ENCODE measurements around the gene IQGAP2.
"Not testable (repeated sequence)": the region's sequence is repeated elsewhere in the genome, so short reads cannot be mapped to it uniquely, and the experiment has no call there.

Gene IQGAP2

DNA sequence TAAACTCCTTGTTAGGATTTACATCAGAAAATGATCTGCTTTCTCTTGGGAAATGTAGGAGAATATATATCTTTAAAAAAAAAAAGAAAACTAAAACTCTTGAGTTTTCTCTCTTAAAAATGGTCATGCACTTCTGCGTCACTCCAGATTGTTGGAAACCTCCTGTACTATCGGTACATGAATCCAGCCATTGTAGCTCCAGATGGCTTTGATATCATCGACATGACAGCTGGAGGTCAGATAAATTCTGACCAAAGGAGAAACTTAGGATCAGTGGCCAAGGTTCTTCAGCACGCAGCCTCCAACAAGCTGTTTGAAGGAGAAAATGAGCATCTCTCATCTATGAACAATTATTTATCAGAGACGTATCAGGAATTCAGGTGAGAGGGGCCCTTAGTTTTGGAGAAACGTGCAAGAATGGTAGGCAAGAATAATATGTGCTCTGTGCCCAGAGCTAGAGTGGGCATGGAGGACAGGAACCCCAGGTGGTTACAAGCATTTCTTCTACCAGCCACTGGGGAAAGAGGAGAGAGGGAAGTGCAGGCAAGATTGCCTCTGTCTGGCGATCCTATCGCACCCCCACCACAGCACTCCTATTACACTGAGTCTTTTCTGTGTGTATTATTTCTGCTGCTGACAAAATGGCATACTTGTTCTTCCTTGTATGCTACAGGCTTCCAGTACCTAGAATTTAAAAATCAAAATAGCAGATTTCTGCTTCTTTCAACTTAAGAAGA lies 271.4 kb downstream of the IQGAP2 start:
- DNase-seq, result no peak

DNA sequence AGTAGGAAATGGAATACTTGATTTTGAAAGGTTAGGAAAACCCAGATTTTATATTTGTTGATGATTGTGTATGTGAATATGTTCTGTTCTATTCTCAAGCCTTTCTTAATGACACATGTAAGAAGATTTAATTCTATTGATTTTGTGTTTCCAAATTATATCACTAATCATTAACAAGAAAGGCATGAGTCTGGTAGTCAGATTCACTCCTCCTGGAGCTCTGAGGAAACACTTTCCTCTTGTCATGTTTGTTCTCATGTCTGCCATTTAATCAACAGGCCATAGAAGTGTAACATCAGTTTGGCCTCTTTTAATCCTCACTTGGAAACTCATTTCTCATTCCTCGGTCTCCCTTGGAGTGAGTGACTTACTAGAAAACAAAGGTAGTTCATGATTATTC lies 272.3 kb downstream of the IQGAP2 start:
- DNase-seq, result no peak

DNA sequence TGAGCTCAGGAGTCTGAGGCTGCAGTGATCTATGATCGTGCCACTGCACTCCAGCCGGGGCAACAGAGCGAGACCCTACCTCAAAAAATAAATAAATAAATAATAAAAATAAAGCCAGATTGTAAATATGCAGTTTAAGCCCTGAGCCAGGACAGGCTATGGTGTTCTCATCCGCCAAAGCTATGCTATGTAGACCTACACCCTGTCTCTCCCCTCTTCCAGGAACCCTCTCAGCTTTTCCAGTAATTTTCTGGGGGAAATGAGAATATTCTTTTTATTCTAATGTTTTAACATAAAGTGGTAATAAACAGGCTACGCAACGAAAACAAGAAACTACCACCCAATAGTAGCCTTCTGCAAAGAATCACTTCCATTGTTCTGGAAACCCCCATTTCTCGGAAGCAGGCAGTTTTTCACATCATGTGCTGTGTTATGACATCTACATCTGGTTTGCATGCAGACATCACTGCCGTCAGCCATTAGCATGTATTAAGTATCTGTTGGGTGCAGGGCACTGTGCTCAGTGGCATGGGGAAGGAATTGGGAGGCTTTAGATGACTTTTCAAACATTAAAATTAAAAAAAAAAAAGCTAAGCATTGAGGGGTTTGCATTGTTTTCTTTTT lies 274.9 kb downstream of the IQGAP2 start:
- no peak for DNase-seq

DNA sequence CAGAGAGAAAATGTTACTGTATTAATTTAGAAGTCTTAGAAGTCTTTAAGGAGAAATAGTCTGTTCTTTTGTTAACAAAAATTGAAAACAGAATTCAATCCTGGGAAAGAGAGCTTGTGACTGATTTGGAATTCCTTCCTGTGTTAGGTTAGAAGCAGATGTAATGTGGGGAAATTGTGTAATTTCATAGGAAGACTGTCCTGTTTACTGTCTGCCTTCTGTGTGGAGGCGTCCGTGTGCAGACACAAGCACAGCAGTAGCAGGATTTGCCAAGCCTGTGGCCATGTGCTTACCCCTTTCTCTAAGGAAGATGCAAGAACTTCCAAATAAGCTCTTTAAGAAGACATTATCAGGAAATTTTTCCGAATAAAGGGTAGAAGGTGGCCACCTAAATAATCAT lies 276.1 kb downstream of the IQGAP2 start:
- DNase-seq, result no peak

DNA sequence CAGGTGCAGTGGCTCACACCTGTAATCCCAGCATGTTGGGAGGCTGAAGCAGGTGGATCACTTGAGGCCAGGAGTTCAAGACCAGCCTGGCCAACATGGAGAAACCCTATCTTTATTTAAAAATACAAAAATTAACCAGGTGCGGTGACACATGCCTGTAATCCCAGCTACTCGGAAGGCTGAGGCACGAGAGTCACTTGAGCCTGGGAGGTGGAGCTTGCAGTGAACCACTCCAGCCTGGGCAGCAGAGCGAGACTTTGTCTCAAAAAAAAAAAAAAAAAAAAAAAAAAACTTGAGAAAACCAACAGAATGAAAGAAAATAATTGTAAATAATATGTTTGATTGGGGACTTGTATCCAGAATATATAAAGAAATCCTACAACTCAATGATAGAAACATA lies 277.7 kb downstream of the IQGAP2 start:
- not testable (repeated sequence) for DNase-seq

DNA sequence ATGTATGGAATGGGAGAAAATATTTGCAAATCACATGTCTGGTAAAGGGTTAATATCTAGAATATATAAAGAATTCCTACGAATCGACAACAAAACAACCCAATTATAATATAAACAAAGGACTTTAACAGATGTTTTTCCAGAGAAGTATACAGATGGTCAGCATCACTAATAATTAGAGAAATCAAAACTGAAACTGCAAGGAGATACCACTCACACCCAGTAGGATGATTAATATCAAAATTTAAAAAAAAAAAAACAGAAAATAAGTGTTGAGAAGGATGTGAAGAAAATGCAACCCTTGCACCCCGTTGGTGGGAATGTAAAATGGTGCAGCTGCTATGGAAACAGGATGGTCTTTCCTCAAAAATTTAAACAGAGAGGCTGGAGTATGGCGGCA lies 278.2 kb downstream of the IQGAP2 start:
- DNase-seq, result no peak

DNA sequence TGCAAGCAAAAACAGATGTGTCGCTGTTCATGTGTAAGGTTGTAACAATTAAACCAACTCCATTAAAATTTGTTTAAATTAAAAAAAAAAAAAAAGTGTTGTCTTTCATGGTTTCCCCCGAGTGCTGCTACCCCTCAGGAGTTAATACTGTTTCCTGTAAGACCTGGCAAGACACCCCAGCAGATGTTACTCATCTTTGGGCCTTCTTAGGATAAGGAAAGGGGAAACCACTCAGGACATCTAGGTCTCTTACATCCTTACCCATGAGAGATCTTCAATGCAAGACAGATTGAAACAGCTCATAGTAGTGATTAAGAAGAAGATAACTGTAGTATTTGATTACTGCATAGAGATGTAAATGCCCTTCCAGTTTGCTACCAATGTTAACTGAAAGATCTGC lies 279.3 kb downstream of the IQGAP2 start:
- DNase-seq, result no peak

DNA sequence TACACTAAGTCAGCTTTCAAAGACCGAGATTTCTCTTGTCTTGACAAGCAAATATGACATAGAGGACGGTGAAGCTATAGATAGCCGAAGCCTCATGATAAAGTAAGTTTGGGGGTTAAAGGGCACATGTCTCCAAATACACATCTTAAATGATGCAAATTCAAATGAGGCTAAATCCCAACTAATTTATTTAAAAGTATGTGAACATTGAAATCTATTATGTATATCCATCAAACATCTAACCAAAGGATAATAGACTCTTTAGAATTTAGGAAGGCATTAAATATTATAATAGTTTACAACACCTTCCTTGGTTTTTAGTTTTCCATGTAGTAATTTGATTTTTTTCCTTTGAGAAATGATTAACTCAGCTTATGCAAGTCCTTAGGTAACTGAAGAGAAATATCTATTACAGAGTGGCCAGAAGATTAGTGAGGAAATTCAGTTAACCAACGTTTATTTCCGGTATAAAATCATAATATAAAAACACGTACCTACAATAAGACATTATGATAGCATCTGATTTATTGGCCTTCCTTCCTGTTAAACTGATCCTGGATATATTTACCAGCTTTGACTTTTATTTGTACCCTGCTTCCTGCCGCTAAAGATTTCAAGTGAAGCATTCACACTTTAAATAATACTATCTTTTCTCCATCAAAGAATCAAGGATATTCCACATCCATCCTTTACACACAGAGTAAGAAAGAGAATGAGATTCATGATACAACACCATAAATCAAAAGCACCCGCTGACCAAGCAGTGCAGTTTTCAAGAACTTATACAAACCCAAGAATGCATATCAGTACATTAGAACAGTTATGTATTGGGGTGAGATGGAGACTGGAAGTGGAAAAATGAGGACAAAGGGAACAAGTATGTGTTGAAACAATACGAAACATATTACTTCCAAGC lies 281.0 kb downstream of the IQGAP2 start:
- no peak for DNase-seq

DNA sequence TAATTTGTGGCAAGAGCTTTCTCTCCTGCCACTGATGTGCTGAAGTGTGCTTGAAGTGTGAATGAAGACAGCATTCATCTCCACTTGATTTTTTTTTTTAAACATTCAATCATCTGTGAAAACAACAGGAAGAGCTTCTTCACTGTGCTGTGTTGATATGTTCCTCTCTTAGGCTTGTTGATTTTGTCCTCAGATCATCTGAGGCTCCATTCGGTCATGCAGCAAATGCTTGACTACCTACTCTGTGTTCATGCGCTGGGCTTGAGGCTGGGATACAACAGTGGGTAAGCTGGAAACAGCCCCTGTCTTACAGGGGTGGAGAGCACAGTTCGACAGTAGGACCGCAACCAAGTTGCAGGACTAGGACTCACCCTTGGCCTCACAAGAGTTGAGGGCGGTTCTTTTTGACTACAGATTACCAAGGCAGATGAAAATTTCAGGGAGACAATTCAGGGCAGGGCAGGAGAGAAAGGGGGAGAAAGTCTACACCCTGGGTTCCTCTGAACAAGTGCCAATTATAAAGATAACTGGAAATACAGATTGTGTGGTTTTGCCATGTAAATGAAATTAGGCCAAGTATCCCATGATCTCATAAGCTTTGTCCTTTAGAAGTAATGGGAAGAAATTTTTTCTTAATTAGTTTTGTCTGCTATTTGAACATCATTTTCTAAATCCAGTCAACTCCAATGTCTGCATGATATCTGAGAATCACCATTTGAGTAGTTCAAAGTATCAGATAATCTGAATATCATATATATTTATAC lies 281.9 kb downstream of the IQGAP2 start:
- no peak for DNase-seq

DNA sequence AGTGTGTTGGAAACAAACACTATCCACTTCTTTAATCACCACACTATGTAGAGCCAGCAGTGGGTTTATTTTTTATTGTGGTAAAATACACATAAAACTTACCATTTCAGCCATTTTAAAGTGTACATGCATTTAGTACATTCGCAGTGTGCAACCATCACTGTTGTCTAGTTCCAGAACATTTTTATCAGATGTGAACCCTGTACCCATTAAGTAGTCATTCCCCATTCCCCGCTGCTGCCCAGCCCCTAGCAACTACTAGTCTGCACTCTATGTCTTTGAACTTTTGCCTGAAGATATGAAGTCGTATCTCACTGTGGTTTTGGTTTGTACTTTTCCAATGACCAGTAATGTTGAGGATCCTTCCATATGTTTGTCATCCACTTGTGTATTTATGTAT lies 282.6 kb downstream of the IQGAP2 start:
- no peak for DNase-seq

DNA sequence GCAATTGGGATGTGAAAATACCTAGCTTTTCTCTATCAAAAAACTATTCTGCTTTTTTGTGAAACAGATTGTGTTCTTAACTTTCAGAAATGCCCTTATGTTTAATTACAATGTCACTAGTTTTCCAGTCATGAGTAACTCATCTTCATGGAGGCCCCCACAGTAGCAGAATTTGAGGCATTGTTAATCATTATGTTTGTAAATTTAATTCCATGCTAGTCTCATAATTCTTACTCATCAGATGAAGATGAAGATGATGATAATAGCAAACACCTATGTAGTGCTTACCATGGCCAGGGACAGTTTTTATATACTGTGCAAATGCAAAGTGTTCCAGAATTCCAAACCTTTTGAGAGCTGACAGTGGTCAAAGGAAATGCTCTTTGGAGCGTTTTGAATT lies 285.1 kb downstream of the IQGAP2 start:
- no peak for DNase-seq

DNA sequence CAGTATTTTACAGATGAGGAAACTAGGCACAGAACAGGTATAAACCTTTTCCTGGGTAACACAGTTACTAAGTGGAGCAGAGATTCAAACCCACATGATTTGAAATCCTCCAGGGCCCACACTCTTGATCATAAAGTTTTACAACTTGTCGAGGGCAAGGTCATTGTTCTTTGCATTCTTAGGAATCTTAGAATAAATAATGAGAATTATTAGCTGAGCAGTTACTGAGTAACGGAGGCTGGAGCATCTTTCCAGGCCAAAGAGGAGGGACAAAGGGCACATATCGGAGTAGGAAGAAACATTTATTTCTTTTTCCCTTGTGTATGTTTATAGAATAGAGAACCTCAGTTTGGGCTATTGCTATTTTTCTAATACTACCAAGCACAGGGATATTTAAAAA lies 285.8 kb downstream of the IQGAP2 start:
- no peak for DNase-seq

DNA sequence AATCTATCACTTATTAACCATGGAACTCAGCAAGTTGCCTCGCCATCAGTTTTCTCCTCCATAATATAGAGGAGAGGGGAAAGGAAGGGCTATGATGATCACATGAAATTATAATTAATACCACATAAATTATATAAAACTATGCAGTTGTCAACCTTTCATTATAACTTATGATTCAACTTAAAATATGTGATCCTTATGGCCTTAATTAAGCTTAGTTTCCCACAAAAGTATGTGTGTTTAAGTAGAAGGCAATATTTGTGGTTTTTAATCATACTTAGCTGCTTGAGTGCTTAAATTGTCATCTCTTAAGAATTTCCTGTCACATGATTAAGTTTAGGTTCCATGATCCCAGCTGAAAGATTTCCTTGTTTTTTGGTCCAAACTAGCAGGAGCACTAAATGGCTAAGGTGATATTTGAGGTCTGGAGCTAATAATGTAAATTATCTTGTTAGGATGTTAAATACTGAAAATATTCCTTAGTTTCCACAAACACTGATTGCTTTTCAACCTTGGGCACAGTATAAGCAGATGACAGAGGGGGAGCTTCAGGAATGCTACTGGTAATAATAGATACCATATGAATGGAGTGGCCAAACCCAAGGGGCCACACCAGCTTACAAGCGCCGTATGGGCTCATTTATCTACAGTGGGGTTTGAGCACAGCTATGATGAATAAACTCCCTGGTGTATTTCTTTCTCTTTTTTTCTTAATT lies 286.4 kb downstream of the IQGAP2 start:
- no peak for DNase-seq

DNA sequence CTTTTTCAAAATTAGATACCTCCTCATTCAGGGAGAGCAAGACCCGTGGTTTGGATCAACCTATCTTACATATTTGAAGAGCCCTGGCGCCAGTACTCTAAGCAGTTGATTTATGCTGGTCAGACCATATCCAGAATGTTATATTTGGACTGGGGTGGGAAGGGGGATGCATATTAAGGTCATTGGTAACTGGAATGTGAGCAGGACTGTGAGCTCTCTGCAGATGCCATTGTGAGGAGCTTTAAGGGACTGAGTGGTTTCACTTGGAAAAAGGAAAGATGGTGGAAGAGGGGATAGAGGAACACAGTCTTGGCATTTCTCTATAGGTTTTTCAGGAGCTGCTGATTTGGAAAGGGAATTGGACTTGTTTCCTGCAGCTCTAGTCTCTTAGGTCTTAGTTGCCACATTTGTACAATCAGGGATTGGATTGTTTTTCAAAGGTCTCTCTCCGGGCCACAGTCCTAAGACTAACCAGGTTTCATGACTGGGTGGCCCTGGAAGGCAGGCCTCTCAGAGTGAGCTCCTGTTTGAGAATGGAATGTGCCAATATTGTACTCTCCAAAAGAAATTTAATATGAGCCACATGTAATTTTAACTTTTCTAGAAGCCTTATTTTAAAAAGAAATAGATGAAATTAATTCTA lies 287.1 kb downstream of the IQGAP2 start:
- no peak for DNase-seq

DNA sequence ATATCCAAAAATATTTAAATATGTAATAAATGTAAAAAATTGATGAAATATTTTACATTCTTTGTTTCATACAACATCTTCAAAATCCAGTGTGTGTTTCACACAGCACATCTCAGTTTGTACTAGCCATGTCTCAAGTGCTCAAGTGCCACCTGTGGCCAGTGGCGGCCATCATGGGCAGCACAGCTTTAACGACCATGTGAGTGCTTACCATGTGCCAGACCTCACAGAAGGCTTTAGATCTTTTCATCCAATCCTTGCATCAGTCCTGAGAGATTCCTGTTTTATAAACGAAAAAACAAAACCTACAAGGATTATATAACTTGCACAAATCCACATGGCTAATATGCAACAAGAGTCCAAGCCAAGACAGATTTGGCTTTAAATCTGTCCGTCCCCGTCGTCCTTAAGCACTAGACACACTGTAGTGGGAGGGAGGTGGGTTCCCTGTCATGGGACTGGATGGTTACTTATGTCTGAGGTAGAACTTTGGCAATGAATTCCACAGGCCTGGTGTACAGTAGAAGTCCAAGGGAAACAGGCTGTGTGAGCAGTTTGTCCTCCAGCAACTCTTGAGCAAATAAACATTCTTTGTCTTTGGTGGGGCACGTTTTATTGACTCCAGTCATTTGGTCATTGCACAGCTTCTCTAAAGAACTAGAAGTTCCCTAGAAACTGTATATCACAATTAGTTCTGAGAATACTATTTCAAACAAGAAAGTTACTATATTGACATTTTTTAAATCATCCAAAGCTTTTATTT lies 287.8 kb downstream of the IQGAP2 start:
- DNase-seq, result no peak

DNA sequence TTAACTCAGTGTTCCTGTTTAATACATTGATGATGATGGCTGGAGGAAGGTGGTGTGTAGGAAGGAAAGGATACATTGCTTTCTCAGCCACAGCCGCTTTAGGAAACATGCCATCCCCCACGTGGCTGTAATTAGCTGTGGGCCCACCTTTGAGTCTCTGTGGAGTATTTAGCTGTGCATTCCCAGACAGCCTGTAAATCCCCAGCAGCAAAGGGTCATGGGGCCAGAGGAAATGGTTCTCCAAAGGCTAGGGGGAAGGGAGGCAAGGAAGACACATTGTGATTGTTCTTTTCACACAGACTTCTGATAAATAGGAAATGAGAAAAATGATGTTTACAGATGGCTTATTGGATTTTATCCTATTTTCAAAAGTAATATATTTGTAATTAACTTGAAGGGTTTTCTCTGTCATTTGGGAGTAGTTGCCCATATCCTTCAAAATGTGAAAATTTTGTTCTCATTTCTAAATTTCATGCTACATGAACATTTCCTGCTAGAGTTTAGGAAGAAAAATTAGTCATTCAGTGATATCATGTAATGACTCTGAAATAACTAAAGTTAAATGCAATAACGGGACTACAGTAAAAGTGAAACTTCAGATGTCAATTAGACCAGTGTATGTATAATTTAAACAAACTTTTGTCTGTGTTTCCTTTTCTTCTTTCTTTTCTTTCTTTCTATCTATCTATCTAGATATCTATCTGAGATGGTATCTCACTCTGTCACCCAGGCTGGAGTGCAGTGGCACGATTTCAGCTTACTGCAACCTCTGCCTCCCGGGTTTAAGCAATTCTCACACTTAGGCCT lies 288.6 kb downstream of the IQGAP2 start:
- DNase-seq, result no peak

DNA sequence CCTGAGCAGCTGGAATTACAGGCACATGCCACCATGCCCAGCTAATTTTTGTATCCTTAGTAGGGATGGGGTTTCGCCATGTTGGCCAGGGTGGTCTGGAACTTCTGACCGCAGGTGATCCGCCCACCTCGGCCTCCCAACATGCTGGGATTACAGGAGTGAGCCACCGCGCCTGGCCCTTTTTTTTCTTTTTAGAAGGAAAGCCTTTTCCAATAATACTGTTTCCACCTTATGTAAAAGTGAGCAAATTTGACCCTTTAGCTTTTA lies 289.1 kb downstream of the IQGAP2 start:
- no peak for DNase-seq

DNA sequence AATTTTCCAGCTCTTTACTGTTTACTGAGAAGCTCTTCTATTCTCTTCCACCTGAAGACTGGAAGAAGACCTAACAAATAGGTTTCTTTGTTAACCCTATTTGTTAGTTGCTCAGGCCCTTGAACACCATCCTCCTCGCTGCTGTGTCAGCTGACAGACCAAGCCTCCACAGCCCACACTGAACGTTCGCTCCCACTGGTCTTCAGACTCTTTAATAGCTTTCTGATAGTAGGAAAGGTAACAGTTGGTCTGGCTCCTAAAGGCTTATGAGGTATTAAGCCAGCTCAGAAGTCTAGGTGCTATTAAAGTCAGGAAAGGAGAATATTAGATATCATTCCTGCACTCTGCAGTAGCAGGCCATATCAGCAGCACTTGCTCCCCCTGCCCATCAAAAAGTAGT lies 289.6 kb downstream of the IQGAP2 start:
- DNase-seq, result no peak

DNA sequence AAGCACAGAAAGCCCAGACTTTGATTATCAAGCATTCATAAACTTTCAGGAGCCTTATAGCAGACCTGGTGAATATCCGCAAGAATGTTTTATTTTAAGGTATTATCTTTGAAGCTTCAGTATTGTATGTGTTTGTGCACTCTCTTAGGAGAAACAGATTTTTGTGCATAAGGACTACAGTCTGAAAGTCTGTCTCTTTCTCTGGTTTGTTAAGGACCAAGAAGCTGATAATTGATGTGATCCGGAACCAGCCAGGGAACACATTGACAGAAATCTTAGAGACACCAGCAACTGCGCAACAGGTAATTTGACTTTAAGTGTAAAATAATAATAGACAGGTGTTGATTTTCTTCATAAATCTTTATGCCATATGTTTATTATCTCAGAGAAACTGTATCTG lies 290.1 kb downstream of the IQGAP2 start:
- no peak for DNase-seq

DNA sequence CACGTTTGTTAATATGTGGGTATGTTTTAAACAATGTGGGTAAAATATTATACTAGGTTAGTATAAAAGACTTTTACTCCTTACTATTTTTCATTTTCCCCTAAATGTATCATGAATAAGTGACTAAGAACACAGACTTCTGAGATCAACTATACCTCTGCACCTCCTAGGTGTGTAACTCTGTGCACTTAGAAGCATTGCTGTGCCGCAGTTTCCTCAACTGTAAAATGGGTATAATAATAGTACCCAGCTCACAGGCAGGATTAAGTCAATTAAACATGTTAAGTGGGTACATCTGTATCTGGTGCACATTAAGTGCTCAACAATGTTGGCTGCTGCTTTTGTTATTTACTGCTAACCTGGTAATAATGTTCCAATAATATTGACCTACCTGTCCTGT lies 291.2 kb downstream of the IQGAP2 start:
- DNase-seq, result no peak

DNA sequence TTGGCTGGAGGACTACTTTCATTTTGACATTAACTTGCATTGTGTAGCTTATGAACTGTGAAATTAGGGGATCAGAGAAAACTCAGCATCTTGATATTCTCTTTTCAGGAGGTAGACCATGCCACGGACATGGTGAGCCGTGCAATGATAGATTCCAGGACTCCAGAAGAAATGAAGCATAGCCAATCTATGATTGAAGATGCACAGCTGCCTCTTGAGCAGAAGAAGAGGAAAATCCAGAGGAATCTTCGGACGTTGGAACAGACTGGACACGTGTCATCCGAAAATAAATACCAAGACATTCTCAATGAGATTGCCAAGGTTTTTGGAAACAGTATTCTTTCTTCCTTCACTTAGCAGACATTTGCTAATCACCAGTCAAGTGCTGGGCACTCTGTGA lies 292.3 kb downstream of the IQGAP2 start:
- no peak for DNase-seq
